Erythroblast (primary cell): Measurements from ENCODE around the gene FOXN1.
"Not testable (repeated sequence)": the region's sequence is repeated elsewhere in the genome, so short reads cannot be mapped to it uniquely, and the experiment has no call there.

ENCODE experiments used
- GATA1 ChIP-seq: IDR thresholded peaks from 2 replicates; pipeline ENCODE4 v1.6.1; 2011; ENCODE audit warnings: low read depth, mild to moderate bottlenecking, control low read depth, low read length, moderate library complexity
- POLR2A ChIP-seq: IDR thresholded peaks from 2 replicates; pipeline ENCODE4 v1.6.1; 2011; ENCODE audit warnings: mild to moderate bottlenecking, low read length

- TF ChIP-seq POLR2A, GATA1: not testable (repeated sequence)
Measured at GRCh38 chr17:28576016-28576415, 69.9 kb downstream of the FOXN1 start.
